OCI-LY1 (cell line): Measurements from ENCODE around the gene ADAM19.

Experiments used
- H2AFZ ChIP-seq: fragments of 200-600 bp; sonication (generic), shearing (Covaris generic); 2 replicates; pipeline ENCODE4 v1.6.0; 2014; ENCODE audit warnings: antibody characterized with exemption, mild to moderate bottlenecking, low read length
- H3F3A ChIP-seq: fragments of 200-600 bp; sonication (generic), shearing (Covaris generic); 2 replicates; pipeline ENCODE4 v1.6.0; 2014; ENCODE audit warnings: mild to moderate bottlenecking, antibody characterized with exemption, low read length, moderate library complexity; ENCODE audit not compliant: insufficient read depth
- H3K27ac ChIP-seq: fragments of 200-600 bp; sonication (generic); 2 replicates; pipeline ENCODE4 v1.5.1; 2014; ENCODE audit warnings: low read length, mixed run types, mild to moderate bottlenecking, low read depth; ENCODE audit not compliant: poor library complexity, severe bottlenecking
- H3K27me3 ChIP-seq: fragments of 200-600 bp; sonication (generic); 2 replicates; pipeline ENCODE4 v1.6.0; 2014; ENCODE audit warnings: antibody characterized with exemption, mild to moderate bottlenecking, low read length, moderate library complexity; ENCODE audit not compliant: insufficient read depth
- H3K36me3 ChIP-seq: fragments of 200-600 bp; sonication (generic); 2 replicates; pipeline ENCODE4 v1.6.1; 2014; ENCODE audit warnings: mild to moderate bottlenecking, antibody characterized with exemption, low read length, moderate library complexity, mixed read lengths; ENCODE audit not compliant: insufficient read depth
- H3K4me1 ChIP-seq: fragments of 200-600 bp; sonication (generic); 2 replicates; pipeline ENCODE4 v1.5.1; 2014; ENCODE audit warnings: mild to moderate bottlenecking, low read length, moderate library complexity; ENCODE audit not compliant: insufficient read depth, severe bottlenecking
- H3K4me2 ChIP-seq: fragments of 200-600 bp; sonication (generic), shearing (Covaris generic); 2 replicates; pipeline ENCODE4 v1.6.1; 2014; ENCODE audit warnings: low read length
- H3K4me3 ChIP-seq: fragments of 200-600 bp; sonication (generic); 2 replicates; pipeline ENCODE4 v1.5.1; 2014; ENCODE audit warnings: low read length, low read depth, mild to moderate bottlenecking, mixed read lengths; ENCODE audit not compliant: poor library complexity, severe bottlenecking
- H3K79me2 ChIP-seq: fragments of 200-600 bp; shearing (Covaris generic); 2 replicates; pipeline ENCODE4 v1.6.1; 2016; ENCODE audit warnings: mixed run types, low read length, mixed read lengths; ENCODE audit not compliant: insufficient read depth
- H3K9ac ChIP-seq: fragments of 200-600 bp; sonication (generic), shearing (Covaris generic); 2 replicates; pipeline ENCODE4 v1.6.1; 2014; ENCODE audit warnings: mild to moderate bottlenecking, low read length, mixed read lengths
- H3K9me2 ChIP-seq: fragments of 200-600 bp; sonication (generic), shearing (Covaris generic); 2 replicates; pipeline ENCODE4 v1.6.1; 2014; ENCODE audit warnings: low read depth, mild to moderate bottlenecking, low read length, mixed read lengths
- H3K9me3 ChIP-seq: fragments of 200-600 bp; shearing (Covaris generic); 2 replicates; pipeline ENCODE4 v1.6.1; 2014; ENCODE audit warnings: low read length, mixed read lengths
- H4K20me1 ChIP-seq: fragments of 200-600 bp; sonication (generic), shearing (Covaris generic); 2 replicates; pipeline ENCODE4 v1.6.0; 2016; ENCODE audit warnings: mild to moderate bottlenecking, low read length; ENCODE audit not compliant: insufficient read depth
- CTCF ChIP-seq: fragments of 200-600 bp; sonication (generic), shearing (Covaris generic); IDR thresholded peaks from 2 replicates; pipeline ENCODE4 v1.5.1; 2017; ENCODE audit warnings: mild to moderate bottlenecking, antibody characterized with exemption, low read length, moderate library complexity, mixed read lengths
- EZH2 ChIP-seq: fragments of 200-600 bp; sonication (generic), shearing (Covaris generic); IDR thresholded peaks from 2 replicates; pipeline ENCODE4 v1.8.0; 2017; ENCODE audit warnings: borderline replicate concordance, mixed run types, mild to moderate bottlenecking, antibody characterized with exemption, low read length, moderate library complexity, mixed read lengths

The ADAM19 gene

GRCh38 chr5:157576678-157577077 is 1.1 kb upstream of the ADAM19 start:
- H2AFZ ChIP-seq = no peak overlapping the region
- peaks cover 19% of the 10 kb centered on the region for H3K4me1 ChIP-seq
- TF ChIP-seq EZH2 = no peak
- no peak for TF ChIP-seq CTCF
- no peaks in the 10 kb centered on the region; the same call in 1 of the 2 replicates for H3K36me3 ChIP-seq
- H3K4me2 ChIP-seq = no peak overlapping the region
- H3K4me3 ChIP-seq = no peak overlapping the region
- H3K79me2 ChIP-seq = no peaks in the 10 kb centered on the region
- no peak overlapping the region for H3K27ac ChIP-seq
- H3K9me3 ChIP-seq = 0 out of 2 replicates have a peak, but pooled peaks cover 7% of the 10 kb centered on the region
- no peaks in the 10 kb centered on the region for H3F3A ChIP-seq
- H3K9me2 ChIP-seq = no peaks in the 10 kb centered on the region
- 0 out of 2 replicates have a peak, but pooled peaks cover 4% of the 10 kb centered on the region for H3K27me3 ChIP-seq
- H3K9ac ChIP-seq = no peak overlapping the region
- H4K20me1 ChIP-seq = no peaks in the 10 kb centered on the region

- Histone ChIP-seq H3K27ac (no peak overlapping the region), H3K36me3 (no peaks in the 10 kb centered on the region; the same call in 1 of the 2 replicates), H3K79me2 (no peaks in the 10 kb centered on the region), H3K9me3 (0 out of 2 replicates have a peak, but pooled peaks cover 7% of the 10 kb centered on the region), H2AFZ (no peak overlapping the region), H3K4me3 (peak overlapping the region; percentile 66), H3K4me1 (peaks cover 30% of the 10 kb centered on the region), H4K20me1 (no peaks in the 10 kb centered on the region), H3K9ac (peak overlapping the region; percentile 51), H3K4me2 (peak overlapping the region; percentile 82), H3K27me3 (0 out of 2 replicates have a peak, but pooled peaks cover 4% of the 10 kb centered on the region), H3K9me2 (no peaks in the 10 kb centered on the region), H3F3A (no peaks in the 10 kb centered on the region)
- TF ChIP-seq CTCF (no peak), EZH2 (no peak)
Observed at GRCh38 chr5:157574456-157575380, 857 bp downstream of the ADAM19 start.

GRCh38 chr5:157571357-157571827 is 4.2 kb downstream of the ADAM19 start:
- Histone ChIP-seq H3K4me3 (peak overlapping the region; percentile 39), H2AFZ (peak overlapping the region; percentile 88; the same call in 1 of the 2 replicates), H3K9ac (peak overlapping the region; percentile 42; the same call in 1 of the 2 replicates), H3K4me1 (peaks cover 30% of the 10 kb centered on the region), H3F3A (no peaks in the 10 kb centered on the region), H4K20me1 (no peaks in the 10 kb centered on the region), H3K4me2 (peak overlapping the region; percentile 71), H3K36me3 (no peaks in the 10 kb centered on the region; the same call in 1 of the 2 replicates), H3K9me3 (0 out of 2 replicates have a peak, but pooled peaks cover 7% of the 10 kb centered on the region), H3K27me3 (0 out of 2 replicates have a peak, but pooled peaks cover under 1% of the 10 kb centered on the region), H3K79me2 (no peaks in the 10 kb centered on the region), H3K27ac (peak overlapping the region; percentile 63), H3K9me2 (no peaks in the 10 kb centered on the region)
- TF ChIP-seq CTCF (no peak), EZH2 (no peak)
